NCI-H2196 (cell line): ENCODE measurements around the gene AADAT.

ENCODE experiments used
- DNase-seq: peaks from one replicate; lab custom pipeline; 2025; ENCODE audit not compliant: unreplicated experiment; lab: John Stamatoyannopoulos, UW

Gene AADAT

DNA sequence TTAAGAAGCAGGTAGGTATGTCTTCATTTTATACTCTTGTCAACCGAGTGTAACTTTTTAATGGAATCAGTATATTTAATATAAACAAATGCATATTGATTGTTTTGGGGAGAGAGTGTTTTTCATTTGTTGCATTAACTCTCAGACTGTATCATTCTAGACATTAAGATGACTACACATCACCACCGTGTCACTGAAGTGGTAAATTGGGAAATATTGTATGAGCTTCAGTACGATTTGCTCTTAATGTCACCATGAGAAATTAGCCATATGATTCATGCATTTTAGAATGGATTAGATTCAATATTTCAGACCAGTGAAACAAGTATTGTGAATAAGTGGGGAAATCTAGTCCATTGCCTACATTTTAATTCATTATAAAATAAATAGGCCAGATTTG lies 53.9 kb downstream of the AADAT start:
- DNase-seq: no peak

- DNase-seq: no peak
These were observed 54.5 kb downstream of the AADAT start for GRCh38 chr4:170035231-170035630.

- no peak for DNase-seq
These were observed 55.8 kb downstream of the AADAT start for GRCh38 chr4:170033999-170034398.

DNA sequence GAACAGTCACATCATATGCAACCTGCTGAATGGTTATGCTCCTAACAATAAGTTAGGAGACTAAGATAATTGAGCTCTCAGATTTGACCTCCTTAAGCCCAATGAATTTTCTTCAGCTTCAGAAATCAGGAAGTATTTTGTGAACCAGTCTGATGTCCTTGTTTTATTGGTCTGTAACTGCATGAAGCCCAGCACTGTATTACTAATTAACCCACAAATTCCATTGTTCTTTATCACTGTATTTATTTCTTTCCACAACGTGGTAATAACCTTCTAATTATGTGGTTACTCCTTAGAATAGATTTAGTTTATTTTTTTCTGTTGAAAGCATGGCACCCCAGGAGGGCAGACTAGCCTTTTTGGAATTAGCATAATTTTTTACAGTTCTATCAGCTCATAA lies 59.6 kb downstream of the AADAT start:
- no peak for DNase-seq

- DNase-seq: peak; percentile 76
These were observed 62.5 kb downstream of the AADAT start for GRCh38 chr4:170027181-170027829.

DNA sequence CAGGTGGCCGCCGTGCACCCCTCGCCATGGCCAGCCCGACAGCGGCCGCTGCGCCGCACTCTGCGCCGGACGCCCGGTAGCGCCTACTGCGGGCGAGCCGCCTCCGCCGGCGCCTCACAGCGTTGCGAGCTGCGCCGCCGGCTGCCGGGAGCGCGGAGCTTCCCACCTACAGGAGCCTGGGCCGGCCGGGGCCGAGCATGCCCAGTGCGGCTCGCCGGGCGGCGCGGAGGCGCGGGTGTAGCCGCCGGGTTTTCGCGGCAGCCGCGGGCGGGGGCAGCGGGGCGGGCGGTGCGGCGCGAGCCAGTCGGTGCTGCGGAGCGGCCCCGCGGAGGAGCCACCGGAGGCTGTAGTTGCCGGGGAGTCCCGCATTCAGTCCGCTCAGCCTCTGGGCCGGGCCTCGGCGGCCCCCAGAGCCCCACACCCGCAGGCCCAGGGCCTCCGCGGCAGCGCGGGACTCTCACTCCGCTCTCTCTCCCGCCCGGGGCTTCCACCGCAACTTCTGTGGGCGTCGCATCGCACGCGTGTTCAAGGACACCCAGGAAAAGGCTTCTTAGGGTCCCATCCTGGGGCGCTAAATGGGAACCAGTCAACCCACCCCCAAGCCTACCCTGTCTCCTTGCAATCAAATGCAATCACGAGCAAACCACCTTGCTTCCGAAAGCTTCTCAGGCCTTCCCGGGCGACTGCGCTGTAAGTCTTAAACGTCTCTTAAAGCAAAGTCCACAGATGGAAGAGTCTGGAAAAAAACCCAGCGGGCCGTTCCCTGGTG lies 63.3 kb downstream of the AADAT start, which contains the start of gene MFAP3L:
Gene MFAP3L, minus strand, starts transcription at position 143 of the 769 bp plus-strand sequence. CDS start 20,518 bp downstream, outside the sequence.
- DNase-seq: peak; percentile 71

GRCh38 chr4:170025523-170026252 lies 64.1 kb downstream of the AADAT start:
- DNase-seq: no peak

DNA sequence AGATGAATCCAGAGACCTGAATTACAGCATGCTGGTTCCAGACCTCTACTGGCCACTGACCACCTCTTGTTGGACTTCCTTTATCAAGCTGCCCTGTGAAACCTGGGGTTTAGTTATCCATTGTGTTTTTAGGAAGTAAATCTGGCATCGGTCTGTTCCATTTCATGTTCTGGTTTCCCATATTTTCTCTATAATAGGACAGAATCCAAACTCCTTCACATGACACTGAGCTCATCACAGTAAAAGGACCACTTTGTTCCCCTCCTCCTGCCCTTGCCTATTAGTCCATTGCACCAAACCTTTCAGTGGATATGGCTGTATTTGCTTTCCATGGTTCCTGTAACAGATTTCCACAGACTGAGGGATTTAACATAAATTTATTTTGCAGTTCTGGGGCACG lies 67.5 kb downstream of the AADAT start:
- DNase-seq: no peak

- no peak for DNase-seq
These were observed 72.5 kb downstream of the AADAT start for GRCh38 chr4:170017252-170017651.

DNA sequence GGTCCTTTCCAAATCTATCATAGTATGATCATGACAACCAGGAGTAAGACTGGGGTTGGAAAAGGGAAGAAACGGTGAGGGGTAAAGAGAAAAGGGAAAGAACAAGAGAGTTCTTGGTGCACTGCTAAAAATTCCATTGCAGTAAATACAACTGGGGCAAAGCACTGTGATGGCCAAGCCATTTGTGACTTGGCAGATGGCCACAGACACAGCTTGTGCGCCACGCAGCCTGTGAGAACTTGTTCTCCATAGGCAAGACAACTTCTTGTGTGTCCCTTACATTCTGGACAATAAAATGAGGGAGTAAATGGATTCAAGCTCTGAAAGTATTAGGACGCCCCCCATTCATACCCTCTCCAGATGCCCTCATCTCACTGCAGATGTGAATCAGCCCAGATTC lies 74.5 kb downstream of the AADAT start:
- no peak for DNase-seq

DNA sequence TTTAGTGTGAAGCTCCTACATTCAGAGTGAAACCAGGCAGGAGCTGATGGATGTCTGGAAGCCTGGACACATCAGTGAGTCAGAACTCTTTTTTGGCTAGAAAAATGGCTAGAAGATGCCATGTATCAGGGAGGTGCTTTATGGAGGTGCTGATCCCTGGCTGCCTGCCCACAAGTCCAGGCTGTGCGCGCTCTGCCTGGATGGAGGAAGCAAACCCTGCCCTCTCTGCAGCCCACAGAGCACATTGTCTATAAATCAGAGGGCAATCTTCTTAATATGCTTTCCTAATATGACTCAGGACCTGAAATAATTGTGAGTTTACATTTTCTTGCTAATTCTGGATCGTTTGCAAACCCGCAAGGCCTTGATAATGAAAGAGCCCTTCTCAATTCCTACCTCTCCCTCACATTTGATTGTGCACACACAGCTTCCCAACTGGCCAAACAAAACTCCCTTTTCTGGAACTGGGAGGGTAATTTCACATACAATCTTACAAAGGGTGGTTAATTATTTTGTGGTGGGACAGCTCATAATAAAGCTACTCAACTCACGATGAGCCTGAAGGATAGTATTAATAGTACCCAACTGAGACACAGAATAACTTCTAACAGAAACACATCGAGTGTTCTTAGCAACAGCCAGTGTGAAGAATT lies 75.3 kb downstream of the AADAT start:
- DNase-seq: no peak

DNA sequence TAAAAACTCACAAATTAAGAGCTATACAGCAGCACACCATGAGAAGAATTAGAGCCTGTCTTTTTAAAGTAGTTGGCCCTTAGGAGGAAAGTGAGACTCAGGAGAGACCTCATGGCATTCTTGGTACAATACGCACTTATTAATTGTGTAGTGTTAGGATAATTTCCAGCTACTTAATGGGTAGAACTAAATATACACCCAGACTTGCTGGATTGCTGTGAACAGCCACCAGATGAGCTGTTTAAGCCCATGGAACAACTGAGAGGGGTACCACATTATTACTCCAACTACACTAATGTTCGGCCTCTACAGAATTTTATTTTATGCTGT lies 77.2 kb downstream of the AADAT start:
- DNase-seq: no peak

- no peak for DNase-seq
These were observed 77.7 kb downstream of the AADAT start for GRCh38 chr4:170011921-170012628.
